KG1 (cell line): Measurements from ENCODE around the gene RNF31.
"Not testable (repeated sequence)": the region's sequence is repeated elsewhere in the genome, so short reads cannot be mapped to it uniquely, and the experiment has no call there.

ENCODE experiments used
- DNase-seq: peaks from one replicate; lab custom pipeline; 2025; lab: John Stamatoyannopoulos, UW

RNF31 gene

DNA sequence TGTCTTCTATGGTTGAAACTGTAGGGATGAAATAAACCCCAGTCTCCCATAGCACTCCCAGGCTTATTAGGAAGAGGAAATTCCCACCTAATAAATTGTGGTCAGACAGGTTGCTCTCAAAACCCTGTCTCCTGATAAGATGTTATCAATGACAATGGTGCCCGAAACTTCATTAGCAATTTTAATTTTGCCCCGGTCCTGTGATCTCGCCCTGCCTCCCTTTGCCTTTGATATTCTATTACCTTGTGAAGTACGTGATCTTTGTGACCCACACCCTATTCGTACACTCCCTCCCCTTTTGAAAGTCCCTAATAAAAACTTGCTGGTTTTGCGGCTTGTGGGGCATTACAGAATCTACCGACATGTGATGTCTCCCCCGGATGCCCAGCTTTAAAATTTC lies 55.2 kb downstream of the RNF31 start:
- DNase-seq, result not testable (repeated sequence)

DNA sequence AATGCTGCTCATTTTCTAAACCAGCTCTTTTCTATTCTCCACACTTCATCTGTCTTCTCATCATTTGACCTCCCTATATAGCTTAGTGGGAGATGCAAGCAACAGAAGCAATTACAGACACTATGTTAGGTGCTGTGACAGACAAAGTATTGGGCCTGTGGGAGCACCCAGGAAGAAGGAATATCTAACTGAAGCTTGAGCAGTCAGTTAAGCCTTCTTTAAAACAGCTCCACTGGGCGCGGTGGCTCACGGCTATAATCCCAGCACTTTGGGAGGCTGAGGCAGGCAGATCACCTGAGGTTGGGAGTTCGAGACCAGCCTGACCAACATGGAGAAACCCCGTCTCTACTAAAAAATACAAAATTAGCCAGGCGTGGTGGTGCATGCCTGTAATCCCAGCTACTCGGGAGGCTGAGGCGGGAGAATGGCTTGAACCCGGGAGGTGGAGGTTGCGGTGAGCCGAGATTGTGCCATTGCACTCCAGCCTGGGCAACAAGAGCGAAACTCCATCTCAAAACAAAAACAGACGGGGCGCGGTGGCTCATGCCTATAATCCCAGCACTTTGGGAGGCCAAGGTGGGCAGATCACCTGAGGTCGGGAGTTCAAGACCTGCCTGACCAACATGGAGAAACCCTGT lies 56.1 kb downstream of the RNF31 start:
- not testable (repeated sequence) for DNase-seq

DNA sequence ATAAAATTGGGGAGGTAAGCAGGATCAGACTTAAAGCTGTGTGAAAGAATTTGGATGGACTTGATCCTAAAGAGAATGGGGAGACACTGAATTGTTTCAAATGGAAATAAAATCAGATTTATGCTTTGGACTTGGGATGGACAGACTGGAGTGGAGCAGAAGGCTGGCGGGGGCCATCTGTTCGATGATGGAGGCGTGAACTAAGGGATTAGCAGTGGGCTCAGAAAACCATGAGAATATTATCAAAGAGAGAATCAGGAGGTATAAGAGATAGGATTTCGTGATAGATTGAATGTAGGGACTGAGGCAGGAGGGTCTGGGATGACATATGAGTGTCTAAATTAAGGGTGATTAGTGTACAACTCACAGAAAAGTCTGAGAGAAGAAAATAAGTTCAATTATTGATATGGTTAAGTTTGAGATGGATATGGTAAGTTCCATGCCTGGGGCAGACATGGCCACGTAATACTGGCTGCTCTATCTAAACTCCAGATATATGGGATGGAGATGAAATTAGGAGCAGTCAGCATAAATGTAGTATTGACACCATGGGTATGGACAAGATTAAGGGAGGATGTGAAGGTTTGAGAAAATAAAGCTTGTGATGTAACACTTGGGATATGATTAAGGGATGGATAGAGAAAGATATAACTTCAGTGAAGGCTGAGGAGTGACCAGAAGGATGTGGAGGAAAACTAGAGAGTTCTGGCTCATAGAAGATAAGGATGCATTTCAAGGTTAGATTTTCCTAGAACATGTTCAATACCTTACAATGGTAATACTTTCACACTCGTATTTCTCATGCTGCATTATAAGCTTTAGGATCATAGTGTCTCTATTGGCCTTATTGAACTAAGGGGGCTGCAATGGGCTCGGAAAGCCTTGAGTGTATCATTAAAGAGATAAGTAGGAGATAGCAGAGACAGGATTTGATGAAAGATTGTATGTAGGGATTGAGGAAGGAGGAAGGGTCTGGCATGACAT lies 57.2 kb downstream of the RNF31 start:
- DNase-seq, result no peak

GRCh38 chr14:24206260-24207103 lies 59.2 kb downstream of the RNF31 start:
- no peak for DNase-seq

- no peak for DNase-seq
Observed at GRCh38 chr14:24207104-24207551, 59.8 kb downstream of the RNF31 start.

GRCh38 chr14:24207625-24208024 lies 60.3 kb downstream of the RNF31 start:
- no peak for DNase-seq
